MM.1S (cell line): ENCODE results near the gene STK26.

Experiments used
- DNase-seq: peaks from one replicate; pipeline ENCODE4 v3.0.0-alpha.2; 2015
- H2AFZ ChIP-seq: fragments of 300-600 bp; sonication (generic); 2 replicates; pipeline ENCODE4 v1.6.0; 2016; ENCODE audit warnings: antibody characterized with exemption, low read length
- H3F3A ChIP-seq: fragments of 300-600 bp; sonication (generic); 2 replicates; pipeline ENCODE4 v1.6.1; 2016; ENCODE audit warnings: mild to moderate bottlenecking, antibody characterized with exemption, low read length, moderate library complexity, mixed read lengths; ENCODE audit not compliant: insufficient read depth
- H3K27ac ChIP-seq: fragments of 300-600 bp; sonication (generic); 2 replicates; pipeline ENCODE4 v1.5.1; 2016; ENCODE audit warnings: mild to moderate bottlenecking, low read length
- H3K27me3 ChIP-seq: fragments of 300-600 bp; sonication (generic); replicated peaks from 2 replicates; pipeline ENCODE4 v1.6.0; 2016; ENCODE audit warnings: low read length; ENCODE audit not compliant: insufficient read depth
- H3K36me3 ChIP-seq: fragments of 300-600 bp; sonication (generic); replicated peaks from 2 replicates; pipeline ENCODE4 v1.6.1; 2016; ENCODE audit warnings: mild to moderate bottlenecking, low read length, mixed read lengths; ENCODE audit not compliant: insufficient read depth
- H3K4me1 ChIP-seq: fragments of 300-600 bp; sonication (generic); 2 replicates; pipeline ENCODE4 v1.6.1; 2016; ENCODE audit warnings: low read length, mixed read lengths
- H3K4me2 ChIP-seq: fragments of 300-600 bp; sonication (generic); 2 replicates; pipeline ENCODE4 v1.6.0; 2016; ENCODE audit warnings: low read depth, low read length
- H3K4me3 ChIP-seq: fragments of 300-600 bp; sonication (generic); 2 replicates; pipeline ENCODE4 v1.5.1; 2016; ENCODE audit warnings: low read length, mixed read lengths
- H3K79me2 ChIP-seq: fragments of 300-600 bp; sonication (generic); 2 replicates; pipeline ENCODE4 v1.6.1; 2016; ENCODE audit warnings: mixed run types, low read length, mixed read lengths
- H3K9ac ChIP-seq: fragments of 300-600 bp; sonication (generic); 2 replicates; pipeline ENCODE4 v1.6.1; 2016; ENCODE audit warnings: low read length, mixed read lengths
- H3K9me2 ChIP-seq: fragments of 300-600 bp; sonication (generic); replicated peaks from 2 replicates; pipeline ENCODE4 v1.6.1; 2016; ENCODE audit warnings: mild to moderate bottlenecking, low read length, mixed read lengths; ENCODE audit not compliant: insufficient read depth
- H3K9me3 ChIP-seq: fragments of 300-600 bp; sonication (generic); replicated peaks from 2 replicates; pipeline ENCODE4 v1.6.1; 2016; ENCODE audit warnings: mild to moderate bottlenecking, low read length, mixed read lengths; ENCODE audit not compliant: insufficient read depth
- H4K20me1 ChIP-seq: fragments of 300-600 bp; sonication (generic); 2 replicates; pipeline ENCODE4 v1.6.1; 2016; ENCODE audit warnings: mild to moderate bottlenecking, low read length, moderate library complexity, mixed read lengths; ENCODE audit not compliant: insufficient read depth
- CTCF ChIP-seq: fragments of 300-600 bp; sonication (generic); IDR thresholded peaks from 2 replicates; pipeline ENCODE4 v1.5.1; 2016; ENCODE audit warnings: antibody characterized with exemption, low read length, mixed read lengths
- EZH2 ChIP-seq: fragments of 300-600 bp; sonication (generic); optimal IDR thresholded peaks from 2 replicates; pipeline ENCODE3; 2017; ENCODE audit warnings: low read depth, mild to moderate bottlenecking, antibody characterized with exemption, low read length, mixed read lengths
- EZH2phosphoT487 ChIP-seq: fragments of 300-600 bp; sonication (generic); IDR thresholded peaks from 2 replicates; pipeline ENCODE4 v1.6.1; 2018; ENCODE audit warnings: antibody characterized with exemption, low read length

Gene STK26

GRCh38 chrX:132030264-132030663 lies 7.2 kb downstream of the STK26 start:
- Histone ChIP-seq H3K79me2 (peaks cover 92% of the 10 kb centered on the region), H3K4me2 (no peak overlapping the region)
- no peak for TF ChIP-seq CTCF
- no peak for TF ChIP-seq EZH2

GRCh38 chrX:132031867-132032266 lies 8.8 kb downstream of the STK26 start:
- Histone ChIP-seq H3K27me3 (no peaks in the 10 kb centered on the region), H3K36me3 (no peaks in the 10 kb centered on the region), H3F3A (no peaks in the 10 kb centered on the region), H3K9me3 (no peaks in the 10 kb centered on the region), H3K27ac (no peak overlapping the region), H3K4me3 (no peak overlapping the region), H4K20me1 (no peaks in the 10 kb centered on the region; the same call in 1 of the 2 replicates), H3K9ac (no peak overlapping the region), H3K4me1 (no peaks in the 10 kb centered on the region), H3K9me2 (no peaks in the 10 kb centered on the region), H2AFZ (no peak overlapping the region), H3K4me2 (no peak overlapping the region), H3K79me2 (peaks cover 90% of the 10 kb centered on the region)
- DNase-seq: no peak
- TF ChIP-seq EZH2 (no peak), CTCF (no peak), EZH2phosphoT487 (no peak)

More at GRCh38 chrX:132030264-132030663, 7.2 kb downstream of the STK26 start:
- Histone ChIP-seq H3F3A (no peaks in the 10 kb centered on the region), H3K9ac (no peak overlapping the region), H3K27ac (no peak overlapping the region), H3K4me3 (no peak overlapping the region), H3K9me3 (no peaks in the 10 kb centered on the region), H4K20me1 (no peaks in the 10 kb centered on the region; the same call in 1 of the 2 replicates), H3K36me3 (no peaks in the 10 kb centered on the region), H3K4me1 (no peaks in the 10 kb centered on the region), H3K27me3 (no peaks in the 10 kb centered on the region), H2AFZ (no peak overlapping the region), H3K9me2 (no peaks in the 10 kb centered on the region)
- DNase-seq: no peak

GRCh38 chrX:132033166-132033565 lies 10.1 kb downstream of the STK26 start:
- no peaks in the 10 kb centered on the region for H3F3A ChIP-seq
- H3K27ac ChIP-seq: no peak overlapping the region
- H3K9me2 ChIP-seq: no peaks in the 10 kb centered on the region
- no peak overlapping the region for H3K4me2 ChIP-seq
- no peak overlapping the region for H2AFZ ChIP-seq
- no peaks in the 10 kb centered on the region for H4K20me1 ChIP-seq
- H3K4me1 ChIP-seq: no peaks in the 10 kb centered on the region
- no peak overlapping the region for H3K4me3 ChIP-seq
- no peak overlapping the region for H3K9ac ChIP-seq
- TF ChIP-seq CTCF (no peak), EZH2phosphoT487 (no peak), EZH2 (no peak)
- no peaks in the 10 kb centered on the region for H3K27me3 ChIP-seq
- peaks cover 87% of the 10 kb centered on the region for H3K79me2 ChIP-seq
- no peaks in the 10 kb centered on the region for H3K36me3 ChIP-seq
- DNase-seq: no peak
- no peaks in the 10 kb centered on the region for H3K9me3 ChIP-seq

- no peak for DNase-seq
- H3K9ac ChIP-seq: no peak overlapping the region
- no peaks in the 10 kb centered on the region for H3K9me2 ChIP-seq
- H3K4me2 ChIP-seq: no peak overlapping the region
- H3K27ac ChIP-seq: no peak overlapping the region
- H3K4me3 ChIP-seq: no peak overlapping the region
- H3K4me1 ChIP-seq: no peaks in the 10 kb centered on the region
- peaks cover 81% of the 10 kb centered on the region for H3K79me2 ChIP-seq
- no peaks in the 10 kb centered on the region for H3K9me3 ChIP-seq
- H3F3A ChIP-seq: no peaks in the 10 kb centered on the region
- H4K20me1 ChIP-seq: no peaks in the 10 kb centered on the region
- TF ChIP-seq CTCF (no peak), EZH2phosphoT487 (no peak), EZH2 (no peak)
- no peak overlapping the region for H2AFZ ChIP-seq
- no peaks in the 10 kb centered on the region for H3K27me3 ChIP-seq
- H3K36me3 ChIP-seq: no peaks in the 10 kb centered on the region
These were observed 11.5 kb downstream of the STK26 start for GRCh38 chrX:132034648-132035047.
